RPMI7951 (cell line): Measurements from ENCODE around the gene ACMSD. TPM values are rescaled to one million over a fixed set of nuclear protein-coding genes. Genes with fewer than 3 reads are reported as not detected.
"Not testable (repeated sequence)": the region's sequence is repeated elsewhere in the genome, so short reads cannot be mapped to it uniquely, and the experiment has no call there.

Experiments
- DNase-seq: peaks from one replicate; pipeline ENCODE4 v3.0.0-alpha.2; 2012; ENCODE audit warnings: low read depth
- total RNA-seq: library from RNA; depleted of rRNA; stranded (reverse); fragments of >200 nt; shearing (Covaris generic); gene quantifications from 2 replicates; pipeline ENCODE4 v1.2.3, GENCODE V29; 2014

Gene ACMSD
- total RNA-seq, 1 experiment from 2014 or later: not detected

DNA sequence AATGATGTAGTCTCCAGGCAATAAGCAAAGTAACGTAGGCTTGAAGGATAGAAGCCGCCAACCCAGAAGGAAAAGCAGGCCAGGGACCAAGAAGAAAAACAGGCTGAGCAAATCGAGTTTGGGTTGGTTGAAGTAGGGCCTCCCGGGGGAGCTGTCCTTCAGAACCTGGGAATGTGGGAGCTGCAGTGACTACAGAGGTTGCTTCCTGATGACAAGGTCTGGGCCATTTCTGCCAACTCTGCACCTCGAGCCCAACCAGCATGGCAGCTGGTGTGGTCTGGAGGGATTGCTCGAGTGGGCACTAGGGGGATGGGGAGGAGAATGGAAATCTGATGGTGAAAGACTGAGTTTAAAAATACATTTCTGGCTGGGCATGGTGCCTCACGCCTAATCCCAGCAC lies 14.1 kb downstream of the ACMSD start:
- peak; percentile 28 for DNase-seq

DNA sequence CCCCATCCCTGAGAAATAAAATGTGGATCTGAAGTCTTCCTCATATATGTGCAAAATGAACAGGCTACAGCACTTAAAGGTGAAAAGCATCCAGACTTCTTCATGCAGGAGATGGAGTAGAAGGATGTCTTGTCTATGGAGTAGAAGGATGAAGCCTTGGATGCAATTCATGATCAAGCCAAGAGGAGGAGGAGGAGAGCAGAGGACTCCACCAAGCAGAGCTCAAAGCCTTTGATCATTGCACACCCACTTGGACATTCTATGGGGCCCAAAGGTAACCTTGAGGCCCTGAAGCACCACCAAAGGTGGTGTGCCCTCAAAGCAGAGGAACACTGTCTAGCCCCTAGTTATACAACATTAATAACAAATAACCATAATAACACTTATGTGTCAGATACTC lies 17.3 kb downstream of the ACMSD start:
- DNase-seq: no peak

DNA sequence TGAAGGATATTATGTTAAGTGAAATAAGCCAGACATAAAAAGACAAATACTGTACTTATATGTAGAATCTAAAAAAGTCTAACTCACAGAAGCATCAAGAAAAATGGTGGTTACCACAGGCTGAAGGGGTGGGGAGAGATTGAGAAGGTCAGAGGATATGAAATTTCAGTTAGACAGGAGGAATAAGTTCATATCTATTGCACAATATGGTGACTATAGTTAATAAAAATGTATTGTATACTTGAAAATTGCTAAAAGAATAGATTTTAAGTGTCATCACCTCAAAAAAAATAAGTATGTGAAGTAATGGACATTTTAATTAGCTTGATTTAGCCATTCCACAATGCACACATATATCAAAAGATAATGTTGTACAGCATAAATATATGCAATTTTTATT lies 19.8 kb downstream of the ACMSD start:
- DNase-seq: no peak

DNA sequence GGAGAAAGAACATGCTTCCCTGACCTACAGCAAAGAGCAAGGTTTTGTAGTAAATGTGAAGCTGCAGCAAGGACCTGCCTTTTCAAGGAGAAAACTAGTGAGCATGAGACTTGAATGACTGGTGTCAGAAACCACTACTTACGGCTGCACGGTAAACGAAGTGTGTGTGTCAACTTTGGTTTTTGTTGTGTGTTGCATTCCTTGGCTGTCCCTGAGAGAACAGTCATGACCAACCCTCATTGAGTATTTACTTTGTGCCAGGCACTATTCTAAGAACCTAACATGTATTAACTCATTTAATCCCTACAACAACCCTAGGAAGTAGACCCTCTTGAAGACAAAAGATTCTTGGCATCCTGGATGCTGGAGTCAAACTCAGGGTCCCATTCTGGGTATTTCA lies 22.8 kb downstream of the ACMSD start:
- DNase-seq: no peak

DNA sequence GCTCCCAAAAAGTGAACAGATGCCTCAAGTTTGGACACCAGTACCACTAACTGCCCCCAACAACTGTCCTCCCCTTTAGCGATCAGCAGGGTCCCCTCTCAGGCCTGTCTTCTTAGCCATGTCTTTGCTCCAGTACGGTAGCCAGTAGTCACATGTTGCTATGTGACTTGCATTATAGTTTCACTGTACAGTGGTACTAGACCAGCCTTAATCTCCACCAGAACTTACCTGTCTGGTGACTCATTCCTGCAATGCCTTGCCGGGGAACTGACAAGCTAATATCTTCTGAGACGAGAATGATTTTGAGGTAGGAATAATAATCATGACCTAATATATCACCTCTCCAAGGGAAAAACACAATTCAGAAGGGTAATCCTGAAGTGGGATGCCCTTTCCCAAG lies 23.7 kb downstream of the ACMSD start:
- DNase-seq: no peak

DNA sequence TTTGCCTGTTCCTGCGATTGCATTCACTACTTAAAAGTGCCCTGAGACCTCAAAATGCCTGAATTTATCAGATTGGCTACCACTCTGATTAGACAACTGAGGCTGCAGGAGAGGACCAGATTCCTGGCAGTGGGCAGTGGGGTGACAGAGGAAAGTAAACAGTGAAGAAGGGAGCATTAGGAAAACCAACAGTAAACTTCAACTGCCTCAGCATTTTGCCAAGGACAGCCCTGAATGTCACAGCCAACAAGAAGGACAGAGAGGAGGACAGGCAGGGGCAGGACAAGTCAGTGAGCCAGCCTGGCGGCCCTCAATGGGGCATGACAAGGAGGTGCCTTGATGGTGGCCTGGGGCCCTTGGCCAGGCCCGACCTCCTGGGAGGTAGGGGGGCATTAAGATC lies 24.3 kb downstream of the ACMSD start:
- DNase-seq: no peak

DNA sequence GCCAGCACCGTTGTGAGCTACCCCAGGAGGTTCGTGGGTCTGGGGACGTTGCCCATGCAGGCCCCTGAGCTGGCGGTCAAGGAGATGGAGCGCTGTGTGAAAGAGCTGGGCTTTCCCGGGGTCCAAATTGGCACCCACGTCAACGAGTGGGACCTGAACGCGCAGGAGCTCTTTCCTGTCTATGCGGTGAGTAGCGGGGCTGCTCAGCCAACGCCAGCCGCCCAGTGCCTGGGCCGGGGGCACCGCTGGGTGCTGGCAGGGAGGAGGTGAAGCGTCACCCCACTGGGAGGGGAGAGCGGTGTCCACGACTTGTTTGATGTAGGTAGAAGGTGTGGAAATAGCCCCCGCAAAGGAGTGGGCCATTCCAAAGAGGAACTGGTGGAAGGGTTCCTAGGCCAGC lies 25.0 kb downstream of the ACMSD start:
- no peak for DNase-seq

DNA sequence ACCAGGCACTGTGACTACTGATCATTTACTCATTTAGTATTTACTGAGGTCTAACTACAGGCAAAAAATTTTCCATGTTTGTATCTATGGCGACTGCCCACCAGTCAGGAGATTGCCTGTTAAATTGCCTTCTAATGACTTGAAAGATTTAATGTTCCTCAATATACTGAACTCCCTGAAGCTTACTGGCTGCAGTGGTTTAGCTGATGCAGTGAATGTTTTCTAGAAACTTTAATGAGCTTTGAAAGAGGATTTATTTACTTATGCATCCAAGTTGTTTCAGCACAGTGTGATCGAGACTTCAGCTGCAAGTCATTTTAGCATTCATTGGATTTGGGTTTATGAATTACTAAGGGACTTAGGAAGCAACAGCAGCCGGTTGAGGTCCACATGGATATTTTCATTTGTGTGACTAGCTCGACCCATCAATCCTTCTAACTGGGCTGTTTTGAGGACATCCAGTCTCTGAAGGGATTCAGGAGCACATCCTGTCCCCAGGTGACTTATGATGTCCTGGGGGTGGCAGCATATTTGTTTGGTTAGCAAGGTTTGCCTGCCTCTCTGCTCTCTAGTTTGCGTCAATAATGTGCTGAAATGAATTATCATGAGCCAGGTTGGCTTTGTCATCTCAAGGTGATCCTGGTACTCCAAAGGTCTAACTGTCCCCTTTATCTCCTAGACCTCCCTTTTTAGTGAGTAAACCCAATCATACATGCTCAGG lies 26.8 kb downstream of the ACMSD start:
- no peak for DNase-seq

DNA sequence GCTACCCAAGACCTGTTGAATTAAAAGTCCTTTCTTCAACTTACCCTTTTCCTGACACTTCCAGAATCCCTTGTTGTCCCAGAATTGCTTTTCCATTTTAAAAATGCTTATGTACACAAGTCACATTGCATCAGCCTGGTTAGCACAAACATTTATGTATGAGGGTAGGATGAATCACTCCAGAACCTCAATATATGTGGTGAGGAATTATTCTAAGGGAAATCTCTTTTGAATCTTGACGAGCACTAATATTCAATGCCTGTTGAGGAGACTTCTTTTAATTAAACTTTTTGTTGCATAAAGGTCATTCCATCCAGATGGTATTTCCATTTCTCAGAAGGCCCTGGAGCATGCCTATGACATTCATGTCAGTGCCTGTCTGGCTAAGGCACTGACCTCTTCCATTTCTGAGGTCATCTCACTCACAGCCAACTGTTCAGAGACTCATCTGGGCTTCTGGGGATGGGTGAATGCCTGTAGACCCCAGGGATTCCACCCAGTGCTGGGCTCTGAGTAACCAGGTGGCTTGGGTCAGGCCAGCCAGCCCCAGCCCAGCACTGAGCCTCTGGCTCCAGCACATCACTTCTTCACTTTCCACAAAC lies 28.2 kb downstream of the ACMSD start:
- DNase-seq: peak; percentile 61

DNA sequence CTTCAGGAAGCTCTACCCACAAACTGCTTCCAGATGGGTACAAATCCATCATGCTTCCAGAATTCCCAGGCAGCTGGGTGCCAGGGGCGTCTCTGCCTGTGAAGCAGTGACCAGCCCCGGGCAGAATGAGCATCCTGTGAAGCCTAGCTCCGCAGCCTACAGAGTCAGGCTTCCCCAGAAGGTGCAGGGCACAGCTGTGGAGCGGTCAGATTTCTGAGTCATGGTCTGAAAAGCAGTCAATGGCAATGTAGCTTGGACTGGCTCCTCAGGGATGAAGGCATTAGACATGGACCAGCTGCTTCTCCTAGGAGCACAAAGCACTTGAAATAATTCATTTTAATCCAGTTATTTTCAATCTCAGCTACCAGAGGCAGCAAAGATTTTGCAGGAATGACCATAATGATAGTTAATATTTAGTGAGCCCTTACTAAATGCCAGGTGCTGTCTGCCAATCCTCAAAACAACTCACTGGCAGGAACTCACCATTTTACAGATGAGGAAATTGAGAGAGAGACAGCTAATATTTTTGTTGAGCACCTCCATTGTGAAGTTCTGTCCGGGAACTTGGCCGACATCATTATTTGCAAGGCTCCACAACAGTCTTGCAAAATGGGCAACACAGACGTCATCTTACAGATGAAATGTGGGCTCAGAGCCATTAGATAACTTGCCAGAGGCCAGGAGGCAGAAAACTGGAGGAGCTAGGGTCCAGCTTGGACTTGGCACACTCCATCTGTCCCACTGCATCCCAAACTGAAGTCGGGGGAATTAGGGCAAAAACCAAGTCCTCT lies 31.7 kb downstream of the ACMSD start:
- peak; percentile 98 for DNase-seq

DNA sequence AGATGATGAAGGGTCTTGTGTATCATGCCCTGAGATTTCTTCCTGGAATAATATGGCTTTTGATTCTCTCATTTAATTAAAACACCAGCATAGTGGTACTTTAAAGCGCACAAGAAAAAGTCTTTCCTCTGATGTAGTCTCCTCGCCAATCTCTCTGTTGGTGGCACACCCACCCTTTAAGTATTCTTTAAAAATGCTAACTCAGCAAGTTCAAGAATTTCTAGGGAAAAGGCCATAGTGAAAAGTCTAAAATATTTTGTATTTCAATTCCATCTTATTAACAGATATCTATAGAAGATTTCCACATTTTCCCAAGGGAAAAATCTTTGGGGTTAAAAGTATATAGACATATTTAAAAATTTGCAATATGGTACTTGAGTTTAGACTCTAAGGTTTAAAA lies 34.7 kb downstream of the ACMSD start:
- no peak for DNase-seq

DNA sequence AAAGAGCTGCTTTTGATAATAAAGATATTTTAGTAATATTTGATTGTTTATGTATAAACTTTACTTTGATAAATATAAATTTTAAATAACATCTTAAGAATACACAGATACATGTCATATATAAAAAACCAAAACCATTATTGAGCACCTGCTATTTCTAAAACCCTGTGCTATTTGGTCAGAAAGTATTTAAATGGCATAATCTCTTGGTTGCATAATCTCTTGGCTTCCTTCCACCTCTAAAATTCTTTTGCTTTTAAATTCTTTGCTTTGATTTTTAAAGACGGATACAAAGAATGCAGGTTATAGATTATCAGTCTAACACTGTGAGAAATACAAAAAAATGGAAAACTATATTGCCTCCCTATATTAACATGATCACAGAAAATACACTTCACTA lies 36.9 kb downstream of the ACMSD start:
- DNase-seq: no peak

DNA sequence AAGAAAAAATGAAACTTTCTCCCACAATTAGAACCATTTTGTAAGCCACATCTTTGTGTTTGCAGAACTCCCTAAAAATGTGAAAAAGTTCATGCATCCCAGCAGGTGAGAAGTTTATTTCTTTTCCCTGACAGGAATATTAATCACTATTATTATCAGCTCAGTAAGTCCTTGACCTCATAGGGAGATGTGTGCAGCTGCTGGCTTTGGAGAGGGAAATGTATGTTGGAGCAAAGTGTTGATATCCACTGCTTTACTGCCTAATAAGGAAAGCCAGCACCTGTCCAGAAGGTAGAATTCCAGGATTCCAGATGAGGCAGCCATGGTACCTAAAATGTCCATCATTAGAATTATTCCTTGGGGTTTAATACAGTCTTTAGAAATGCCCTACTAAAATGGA lies 44.4 kb downstream of the ACMSD start:
- DNase-seq: no peak

DNA sequence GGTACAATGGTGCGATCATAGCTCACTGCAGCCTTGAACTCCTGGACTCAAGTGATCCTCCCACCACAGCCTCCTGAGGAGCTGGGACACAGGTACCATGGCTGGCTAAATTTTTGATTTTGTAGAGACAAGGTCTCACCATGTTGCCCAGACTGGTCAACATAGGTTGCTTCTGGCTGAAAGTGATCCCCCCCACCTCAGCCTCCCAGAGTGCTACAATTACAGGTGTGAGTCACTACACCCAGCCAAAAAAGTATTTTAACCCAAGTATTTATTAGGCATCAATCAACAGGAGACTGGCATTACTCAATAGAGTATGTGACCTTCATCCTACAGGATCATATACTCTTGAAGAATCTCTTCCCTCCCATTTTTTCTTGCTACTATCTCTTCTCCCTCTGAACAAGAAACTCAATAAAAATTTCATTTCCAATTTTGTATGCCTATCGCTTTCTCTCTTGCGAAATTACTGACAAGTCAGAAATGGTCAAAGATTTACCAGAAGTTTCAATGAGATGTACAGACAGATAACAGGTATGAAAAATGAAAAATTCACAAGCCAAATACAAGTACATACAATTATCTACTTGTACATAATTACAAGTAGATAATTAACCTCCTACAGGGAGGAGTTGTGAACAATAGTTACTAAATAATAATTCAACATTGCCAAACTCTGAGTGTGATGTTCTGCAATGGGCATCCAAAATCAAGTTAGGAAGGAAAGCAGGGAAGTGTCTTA lies 45.3 kb downstream of the ACMSD start:
- no peak for DNase-seq

DNA sequence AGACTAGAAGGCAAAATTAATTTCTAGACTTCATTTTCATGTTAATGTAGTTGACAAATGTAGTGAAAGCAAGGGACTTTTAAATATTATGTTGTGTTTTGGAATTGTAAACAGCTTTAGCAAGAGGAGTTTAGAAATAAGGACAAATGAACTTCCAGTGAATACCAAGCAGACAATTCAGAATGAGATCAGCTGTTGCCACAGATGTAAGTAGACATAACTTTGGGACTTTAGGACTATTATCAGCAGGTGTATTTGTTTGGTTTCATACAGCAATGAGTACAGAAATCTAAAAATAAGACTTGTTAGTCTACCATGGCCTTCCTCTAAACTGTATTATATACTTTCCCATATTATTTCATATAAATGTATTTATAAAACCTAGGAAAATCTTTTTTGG lies 46.0 kb downstream of the ACMSD start:
- DNase-seq: no peak

DNA sequence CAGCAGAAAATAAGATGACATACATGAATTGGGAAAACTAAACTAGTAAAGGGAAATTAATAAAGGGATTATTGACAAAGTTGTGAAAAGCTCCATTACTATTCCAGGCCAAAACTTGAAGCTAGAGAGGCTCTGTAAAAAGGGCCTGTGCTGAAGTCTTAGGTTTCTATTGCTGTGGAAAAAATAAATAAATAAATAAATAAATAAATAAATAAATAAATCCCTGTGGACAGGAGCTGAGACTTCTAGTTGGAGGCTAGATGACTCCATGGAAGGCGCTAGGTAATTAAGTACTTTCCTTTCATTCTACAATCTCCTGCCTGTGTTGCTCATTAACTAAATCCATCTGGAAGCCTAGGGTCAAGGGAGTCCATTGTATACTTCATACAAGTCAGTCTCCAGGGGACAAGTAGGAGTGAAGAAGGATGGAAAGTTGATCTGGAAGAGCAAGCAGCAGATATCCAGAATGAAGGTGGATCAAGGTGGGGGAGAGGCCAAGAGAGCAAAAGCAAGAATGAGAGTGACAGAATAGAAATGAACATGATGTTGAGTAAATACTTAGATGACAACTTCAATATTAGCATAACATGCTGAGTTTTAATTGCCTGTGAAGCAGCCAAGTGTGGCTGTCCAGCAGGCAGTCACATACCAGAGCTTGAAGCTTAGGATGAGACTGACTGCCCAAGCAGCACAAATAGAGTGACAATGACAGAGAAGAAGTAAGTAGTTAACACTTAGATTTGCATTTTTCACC lies 54.0 kb downstream of the ACMSD start:
- no peak for DNase-seq

DNA sequence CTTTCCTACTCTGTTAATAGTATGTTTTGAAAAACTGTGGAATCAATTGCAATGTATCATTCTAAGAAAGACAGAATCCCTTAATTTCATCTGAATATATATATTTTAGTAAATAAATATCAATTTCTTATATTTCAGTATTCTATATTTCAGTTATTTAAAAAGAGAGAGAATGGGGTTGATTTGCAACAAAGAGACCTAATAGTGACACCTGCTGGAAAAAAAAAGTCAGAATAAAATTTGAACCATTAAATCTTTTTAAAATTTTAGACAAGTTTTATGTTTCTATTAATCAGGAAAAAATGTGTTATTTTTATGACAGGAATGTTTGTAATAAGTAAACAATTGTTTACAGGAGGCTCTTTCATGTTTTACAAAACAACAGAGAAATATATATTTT lies 59.5 kb downstream of the ACMSD start:
- DNase-seq: no peak

DNA sequence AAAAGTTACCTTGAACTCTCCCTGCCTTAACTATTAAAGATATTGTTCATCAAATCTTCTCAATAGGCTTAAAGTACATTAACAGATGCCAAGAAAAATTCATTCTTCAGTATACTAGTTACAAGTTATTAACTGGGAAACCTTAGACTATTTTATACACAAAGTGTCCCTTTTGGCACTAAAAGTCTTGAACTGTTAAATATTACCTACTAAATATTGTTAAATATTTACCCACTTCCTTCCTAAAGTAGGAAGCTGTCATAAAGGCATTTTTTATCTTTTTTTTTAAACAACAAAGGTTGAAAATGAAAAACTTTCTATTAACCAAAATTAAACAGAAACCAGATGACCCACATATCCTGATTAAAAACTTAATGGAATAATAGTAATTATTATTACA lies 60.8 kb downstream of the ACMSD start:
- DNase-seq: no peak

DNA sequence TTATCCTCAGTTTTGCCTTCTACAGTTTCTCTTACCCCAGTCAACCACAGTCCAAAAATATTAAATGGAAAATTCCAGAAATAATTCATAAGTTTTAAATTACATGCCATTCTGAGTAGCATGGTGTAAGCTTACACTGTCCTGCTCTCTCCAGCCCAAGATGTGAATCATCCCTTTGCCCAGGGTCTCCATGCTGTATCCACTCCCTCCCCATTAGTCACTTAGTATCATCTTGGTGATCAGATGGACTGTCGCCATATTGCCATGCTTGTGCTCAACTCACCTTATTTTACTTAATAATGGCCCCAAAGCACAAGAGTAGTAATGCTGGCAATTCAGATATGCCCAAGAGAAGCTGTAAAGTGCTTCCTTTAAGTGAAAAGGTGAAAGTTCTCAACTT lies 61.7 kb downstream of the ACMSD start:
- DNase-seq: peak; percentile 63

DNA sequence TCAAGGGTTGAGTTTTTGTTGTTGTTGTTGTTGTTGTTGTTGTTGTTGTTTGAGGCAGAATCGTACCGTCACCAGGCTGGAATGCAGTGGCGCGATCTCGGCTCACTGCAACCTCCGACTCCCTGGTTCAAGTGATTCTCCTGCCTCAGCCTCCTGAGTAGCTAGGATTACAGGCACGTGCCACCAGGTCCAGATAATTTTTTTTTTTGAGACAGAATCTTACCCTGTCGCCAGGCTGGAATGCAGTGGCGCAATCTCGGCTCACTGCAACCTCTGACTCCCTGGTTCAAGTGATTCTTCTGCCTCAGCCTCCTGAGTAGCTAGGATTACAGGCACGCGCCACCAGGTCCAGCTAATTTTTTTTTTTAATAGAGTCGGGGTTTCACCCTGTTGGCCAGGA lies 65.3 kb downstream of the ACMSD start:
- DNase-seq: not testable (repeated sequence)

DNA sequence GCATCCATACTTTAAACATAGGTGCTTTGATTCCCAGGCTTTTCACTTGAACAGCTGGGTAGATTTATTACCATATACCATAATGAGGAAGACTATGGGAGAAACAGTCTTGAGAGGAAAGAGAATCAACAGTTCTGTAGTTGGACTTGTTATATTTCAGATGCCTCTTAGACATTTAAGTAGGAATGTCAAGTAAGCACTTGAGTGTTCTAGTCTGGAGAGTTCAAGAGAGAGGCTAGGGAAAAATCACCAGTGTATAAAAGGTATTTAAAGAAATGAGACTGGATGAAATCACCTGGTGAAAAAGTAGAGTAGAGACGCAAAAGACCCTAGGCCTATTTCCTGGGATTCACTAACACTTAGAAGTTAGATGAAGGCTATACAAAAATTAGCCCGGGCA lies 66.8 kb downstream of the ACMSD start:
- DNase-seq: no peak

DNA sequence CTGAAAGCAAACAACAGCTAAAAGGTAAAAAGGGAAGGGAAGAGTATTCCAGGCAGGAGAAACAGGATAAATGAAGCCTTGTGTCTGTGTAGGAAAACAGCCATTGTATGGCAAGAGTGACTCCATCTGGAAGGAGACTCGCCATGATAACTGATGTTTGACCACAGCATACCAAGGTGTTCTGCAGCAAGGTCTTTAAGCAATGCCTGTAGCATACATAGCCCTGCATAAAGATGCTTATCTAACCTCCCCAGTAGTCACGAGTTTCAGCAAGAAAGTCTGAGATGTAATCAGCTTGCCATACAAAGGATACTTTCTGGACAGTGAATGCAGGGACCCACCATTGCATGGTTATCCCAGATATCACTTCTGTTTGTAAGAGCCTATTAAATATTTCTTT lies 68.3 kb downstream of the ACMSD start:
- no peak for DNase-seq
